BE2C (cell line): ENCODE data around the gene GMPS.

Experiments used
- DNase-seq: peaks from one replicate; pipeline ENCODE4 v3.0.0-alpha.2; 2020
- H3K27me3 ChIP-seq: fragments of 250-450 bp; sonication (Bioruptor Pico); 2 replicates; pipeline ENCODE4 v1.5.1; 2020; ENCODE audit warnings: mild to moderate bottlenecking
- H3K36me3 ChIP-seq: fragments of 250-450 bp; sonication (Bioruptor Pico); 2 replicates; pipeline ENCODE4 v1.5.1; 2020; ENCODE audit warnings: mild to moderate bottlenecking
- H3K4me1 ChIP-seq: fragments of 250-450 bp; sonication (Bioruptor Pico); 2 replicates; pipeline ENCODE4 v1.5.1; 2020
- H3K4me3 ChIP-seq: 2 replicates; pipeline ENCODE4 v1.5.1; 2011; ENCODE audit warnings: low read depth, low read length
- H3K9me3 ChIP-seq: fragments of 250-450 bp; sonication (Bioruptor Pico); 2 replicates; pipeline ENCODE4 v1.5.1; 2020
- CTCF ChIP-seq: IDR thresholded peaks from 2 replicates; pipeline ENCODE4 v1.5.1; 2012; ENCODE audit warnings: mild to moderate bottlenecking, low read depth, low read length

GMPS gene

GRCh38 chr3:155979746-155980145, 109.3 kb downstream of the GMPS start:
- TF ChIP-seq CTCF, result no peak
- Histone ChIP-seq H3K4me1 (no peaks in the 10 kb centered on the region), H3K36me3 (no peaks in the 10 kb centered on the region), H3K4me3 (no peak overlapping the region), H3K27me3 (no peaks in the 10 kb centered on the region), H3K9me3 (no peaks in the 10 kb centered on the region)
- DNase-seq, result no peak

- peaks cover 2% of the 10 kb centered on the region; the same call in 1 of the 2 replicates for H3K27me3 ChIP-seq
- H3K4me3 ChIP-seq, result no peak overlapping the region
- H3K4me1 ChIP-seq, result no peaks in the 10 kb centered on the region
- no peaks in the 10 kb centered on the region for H3K9me3 ChIP-seq
- DNase-seq, result no peak
- no peaks in the 10 kb centered on the region for H3K36me3 ChIP-seq
- no peak for TF ChIP-seq CTCF
Measured at GRCh38 chr3:155981669-155982068, 111.2 kb downstream of the GMPS start.

GRCh38 chr3:155983834-155984474, 113.5 kb downstream of the GMPS start:
- peak; percentile 43 for TF ChIP-seq CTCF
- Histone ChIP-seq H3K27me3 (peaks cover 2% of the 10 kb centered on the region; the same call in 1 of the 2 replicates), H3K4me1 (no peaks in the 10 kb centered on the region), H3K4me3 (no peak overlapping the region), H3K9me3 (no peaks in the 10 kb centered on the region), H3K36me3 (no peaks in the 10 kb centered on the region)
- no peak for DNase-seq

- no peaks in the 10 kb centered on the region for H3K4me1 ChIP-seq
- H3K36me3 ChIP-seq, result no peaks in the 10 kb centered on the region
- no peaks in the 10 kb centered on the region for H3K9me3 ChIP-seq
- DNase-seq, result no peak
- H3K4me3 ChIP-seq, result no peak overlapping the region
- TF ChIP-seq CTCF, result no peak
- H3K27me3 ChIP-seq, result peaks cover 2% of the 10 kb centered on the region; the same call in 1 of the 2 replicates
Measured at GRCh38 chr3:155984791-155985417, 114.5 kb downstream of the GMPS start.

- DNase-seq, result no peak
- H3K4me1 ChIP-seq, result no peaks in the 10 kb centered on the region
- H3K9me3 ChIP-seq, result no peaks in the 10 kb centered on the region
Measured at GRCh38 chr3:155989536-155989935, 119.1 kb downstream of the GMPS start.

More at GRCh38 chr3:155989536-155989935, 119.1 kb downstream of the GMPS start:
- H3K4me3 ChIP-seq, result no peak overlapping the region
- H3K36me3 ChIP-seq, result no peaks in the 10 kb centered on the region
- peaks cover 2% of the 10 kb centered on the region; the same call in 1 of the 2 replicates for H3K27me3 ChIP-seq
- TF ChIP-seq CTCF, result no peak
